ENCODE measurements around the gene BMPR1A. TPM values are rescaled to one million over a fixed set of nuclear protein-coding genes. Genes with fewer than 3 reads are reported as not detected.
A peak's percentile ranks its signal among the peaks of the same experiment; 100 is the strongest.

Gene BMPR1A
- total and polyA plus RNA-seq, 2 of the 4 experiments (the other 2 are of a cell fraction): 15.9 to 93.7 TPM

GRCh38 chr10:86775056-86775869 lies 18.8 kb downstream of the BMPR1A start:
- no peak overlapping the region for H4K5ac ChIP-seq (ENCODE audit: low read depth, low read length)
- WGBS, 2 experiments (ENCODE audit: extremely low coverage in 2 of 2, insufficient read length in 1 of 2): 60% methylated on average over 1 of the region's 6 CpGs; no CpG with 5 or more reads in 1 of the 2 experiments
- peak overlapping the region; percentile 17; the same call in 1 of the 3 replicates for H2BK15ac ChIP-seq (ENCODE audit: low read depth, low read length)
- no peak overlapping the region for H2BK20ac ChIP-seq (ENCODE audit: low read depth, low read length)
- H3K9ac ChIP-seq (ENCODE audit: low read depth, low read length): peak overlapping the region; percentile 20; the same call in 1 of the 2 replicates
- intact Hi-C loops (cut with micrococcal nuclease): loop anchor here (5.0 kb wide), 1 partner anchor 57 kb away; no protein-coding TSS in a partner anchor
- H3K56ac ChIP-seq (ENCODE audit: extremely low read depth, insufficient read depth, low read length): 0 out of 2 replicates have a peak overlapping the region, but pooled peaks have one; percentile 11
- H3K18ac ChIP-seq (ENCODE audit: low read depth, low read length): peak overlapping the region; percentile 54; the same call in 1 of the 2 replicates
- dilution Hi-C loops (cut with HindIII; ENCODE audit: low sequenced_read_pairs, unreplicated experiment): no loop called here
- H3K23ac ChIP-seq (ENCODE audit: low read depth, low read length): peak overlapping the region; percentile 46
- H3K4me2 ChIP-seq (ENCODE audit: low read depth, low read length): peak overlapping the region; percentile 83
- H3K4me3 ChIP-seq (ENCODE audit: insufficient read depth, low read depth, low read length): no peak overlapping the region
- peak overlapping the region; percentile 17; the same call in 1 of the 2 replicates for H3K4ac ChIP-seq (ENCODE audit: low read depth, low read length)
- no peak for TF ChIP-seq MAFK (IDR thresholded peaks at IDR 0.05; ENCODE audit: low read depth, low read length)
- TF ChIP-seq CHD1 (IDR thresholded peaks at IDR 0.05; ENCODE audit: low read depth, low read length): no peak
- TF ChIP-seq FOS (IDR thresholded peaks at IDR 0.05; ENCODE audit: low read depth, low read length): no peak
- TF ChIP-seq NFE2L2 (IDR thresholded peaks at IDR 0.05; ENCODE audit: low read depth, low read length): no peak
- TF ChIP-seq CEBPB (IDR thresholded peaks at IDR 0.05; ENCODE audit: low read depth, low read length): no peak
- no peak for TF ChIP-seq POLR2A (IDR thresholded peaks at IDR 0.05; ENCODE audit: low read depth, low read length)
- no peak for TF ChIP-seq RCOR1 (IDR thresholded peaks at IDR 0.05; ENCODE audit: insufficient replicate concordance, low read length)
- TF ChIP-seq USF2 (IDR thresholded peaks at IDR 0.05; ENCODE audit: low read depth, low read length): no peak
- H3K14ac ChIP-seq (replicated peaks; ENCODE audit: low read depth, low read length): peak overlapping the region; percentile 33
- peak overlapping the region in 1 of 2 experiments; percentile 6; a peak in 1 of 4 replicates for H4K8ac ChIP-seq (ENCODE audit: low read depth in 2 of 2, low read length in 2 of 2)
- H2BK5ac ChIP-seq (ENCODE audit: low read depth, low read length, poor library complexity, severe bottlenecking): peak overlapping the region; percentile 39
- H3K4me1 ChIP-seq (ENCODE audit: control insufficient read depth, insufficient read depth, low read length): peaks cover 14% of the 10 kb centered on the region
- H3K27ac ChIP-seq (ENCODE audit: insufficient read depth, low read length): peak overlapping the region; percentile 36; the same call in 1 of the 2 replicates
- peaks cover 55% of the 10 kb centered on the region for H4K20me1 ChIP-seq (ENCODE audit: insufficient read depth, low read length)
- peak overlapping the region; percentile 45; the same call in 1 of the 2 replicates for H2AK5ac ChIP-seq (ENCODE audit: low read depth, low read length)
- in situ Hi-C loops (cut with MboI; ENCODE audit: low sequenced_read_pairs): no loop called here
- no TSS peak for BruUV-seq (replicated peaks)
- no peak overlapping the region for H2BK120ac ChIP-seq (ENCODE audit: low read depth, low read length)
- H3K9me3 ChIP-seq (ENCODE audit: control insufficient read depth, insufficient read depth, low read length): no peaks in the 10 kb centered on the region
- H3K9me1 ChIP-seq (ENCODE audit: insufficient read depth, low read length): peaks cover 18% of the 10 kb centered on the region
- H3K79me1 ChIP-seq (ENCODE audit: low read depth in 1 of 2, low read length in 2 of 2): peaks cover 11 to 73% of the 10 kb centered on the region in 2 experiments
- DNase-seq (peak; percentile 33), ATAC-seq (ENCODE audit: low read depth) (peak; percentile 53)
- H3K27me3 ChIP-seq (ENCODE audit: control insufficient read depth, insufficient read depth, low read length): no peaks in the 10 kb centered on the region
- no peaks in the 10 kb centered on the region for H3K36me3 ChIP-seq (ENCODE audit: control insufficient read depth, insufficient read depth, low read length)
- ChIA-PET CTCF (interaction anchor here (0.6 kb wide), 1 partner anchor 26 kb away, joined by 3 read pairs; no protein-coding TSS in a partner anchor), POLR2A (ENCODE audit: unreplicated experiment) (interaction anchor here (0.6 kb wide), 1 partner anchor 18 kb away, joined by 6 read pairs; no protein-coding TSS in a partner anchor)
- H2AK9ac ChIP-seq (replicated peaks; ENCODE audit: low read depth, low read length, poor library complexity): no peak overlapping the region
- H2AFZ ChIP-seq (replicated peaks; ENCODE audit: low read length, poor library complexity): no peak overlapping the region
- no peak overlapping the region for H4K91ac ChIP-seq (ENCODE audit: insufficient read depth, low read depth, low read length)
